ENCODE results near the gene ROR2. TPM values are rescaled to one million over a fixed set of nuclear protein-coding genes. Genes with fewer than 3 reads are reported as not detected.

Gene ROR2
- total RNA-seq, 3 donors from 2014 or later (not counting 1 experiment from before 2014, with no cell fraction given), result 1.7 TPM; not detected in 2

DNA sequence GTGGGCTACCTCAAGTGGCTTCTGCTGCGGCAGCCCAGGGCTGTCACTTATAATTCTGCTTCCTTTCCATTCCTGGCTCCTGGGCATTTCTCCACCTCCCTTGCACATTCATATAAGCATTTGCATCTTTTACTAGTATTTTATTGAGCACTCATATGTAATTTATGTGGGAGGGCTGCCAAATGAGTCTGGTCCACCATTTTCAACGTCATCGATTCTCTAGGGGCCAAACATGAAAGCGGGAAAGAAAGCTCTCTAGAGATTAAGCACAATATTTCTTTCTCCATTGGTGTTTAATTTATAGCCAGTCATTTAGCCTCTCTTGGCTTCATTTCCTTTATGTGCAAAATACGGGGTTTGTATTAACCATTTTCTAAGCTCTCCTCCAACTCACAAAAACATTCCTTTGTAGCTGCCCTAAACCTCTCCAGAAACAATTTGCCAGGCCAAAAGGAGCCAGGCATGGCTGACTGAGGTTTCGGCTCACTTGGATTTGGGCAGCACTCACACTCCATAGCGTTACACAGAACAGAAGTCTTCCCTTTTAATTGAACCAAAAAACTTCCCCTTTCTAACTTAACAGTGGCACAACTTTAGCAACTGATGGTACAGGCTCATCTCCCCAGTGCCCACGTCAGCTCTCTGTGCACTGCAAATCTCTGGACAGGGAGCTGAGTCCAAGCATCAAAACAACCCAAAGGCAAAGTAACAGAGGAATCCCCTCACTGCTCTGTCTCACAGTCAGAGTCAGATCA lies 183.5 kb downstream of the ROR2 start:
- intact Hi-C loops (cut with micrococcal nuclease), result no loop called here
- Mint-ChIP-seq H3K27ac (no peak overlapping the region), H3K4me3 (no peak overlapping the region), H3K4me1 (no peaks in the 10 kb centered on the region), H3K36me3 (no peaks in the 10 kb centered on the region), H3K27me3 (ENCODE audit: low read depth in 2 of 2) (peaks cover 29 to 45% of the 10 kb centered on the region in 2 donors), H3K9me3 (no peaks in the 10 kb centered on the region)
- H3K27me3 ChIP-seq (ENCODE audit: control insufficient read depth, insufficient read depth, low read length), result peaks cover 10% of the 10 kb centered on the region
- 26% methylated on average over 8 of the region's 8 CpGs for WGBS (ENCODE audit: insufficient coverage)
- no peak overlapping the region for H3K4me3 ChIP-seq (ENCODE audit: low read length)
- TF ChIP-seq, protein P1, sequence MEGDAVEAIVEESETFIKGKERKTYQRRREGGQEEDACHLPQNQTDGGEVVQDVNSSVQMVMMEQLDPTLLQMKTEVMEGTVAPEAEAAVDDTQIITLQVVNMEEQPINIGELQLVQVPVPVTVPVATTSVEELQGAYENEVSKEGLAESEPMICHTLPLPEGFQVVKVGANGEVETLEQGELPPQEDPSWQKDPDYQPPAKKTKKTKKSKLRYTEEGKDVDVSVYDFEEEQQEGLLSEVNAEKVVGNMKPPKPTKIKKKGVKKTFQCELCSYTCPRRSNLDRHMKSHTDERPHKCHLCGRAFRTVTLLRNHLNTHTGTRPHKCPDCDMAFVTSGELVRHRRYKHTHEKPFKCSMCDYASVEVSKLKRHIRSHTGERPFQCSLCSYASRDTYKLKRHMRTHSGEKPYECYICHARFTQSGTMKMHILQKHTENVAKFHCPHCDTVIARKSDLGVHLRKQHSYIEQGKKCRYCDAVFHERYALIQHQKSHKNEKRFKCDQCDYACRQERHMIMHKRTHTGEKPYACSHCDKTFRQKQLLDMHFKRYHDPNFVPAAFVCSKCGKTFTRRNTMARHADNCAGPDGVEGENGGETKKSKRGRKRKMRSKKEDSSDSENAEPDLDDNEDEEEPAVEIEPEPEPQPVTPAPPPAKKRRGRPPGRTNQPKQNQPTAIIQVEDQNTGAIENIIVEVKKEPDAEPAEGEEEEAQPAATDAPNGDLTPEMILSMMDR (IDR thresholded peaks at IDR 0.05), result no peak
- H3K27ac ChIP-seq (ENCODE audit: low read length), result no peak overlapping the region
- ATAC-seq (no peak), DNase-seq (no peak)
- no peaks in the 10 kb centered on the region for H3K4me1 ChIP-seq (ENCODE audit: control insufficient read depth, insufficient read depth, low read length)
- no peaks in the 10 kb centered on the region for H3K9me3 ChIP-seq (ENCODE audit: control insufficient read depth, insufficient read depth, low read length)
- H3K36me3 ChIP-seq (ENCODE audit: control insufficient read depth, insufficient read depth, low read length), result no peaks in the 10 kb centered on the region

DNA sequence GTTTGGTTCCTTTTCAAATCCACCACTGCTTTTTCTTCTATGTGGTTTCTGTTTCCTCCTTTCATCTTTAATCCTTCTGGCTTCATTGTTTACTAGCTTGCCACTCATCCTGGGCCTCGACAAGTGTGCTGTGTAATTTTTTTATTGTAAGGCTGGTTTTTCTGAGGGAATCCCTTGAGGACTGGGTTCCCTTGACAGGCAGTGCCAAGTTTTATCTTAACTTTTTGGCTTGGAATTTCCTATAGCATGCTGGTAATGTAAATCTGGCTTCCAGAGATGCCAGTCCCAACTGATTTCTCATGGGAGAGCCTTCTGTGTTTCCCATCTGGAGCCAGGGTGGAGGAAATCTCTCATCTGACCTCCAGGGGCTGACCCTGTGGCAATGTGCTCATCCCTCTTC lies 184.7 kb downstream of the ROR2 start:
- DNase-seq (no peak), ATAC-seq (no peak)
- Mint-ChIP-seq H3K4me1 (no peaks in the 10 kb centered on the region), H3K9me3 (no peaks in the 10 kb centered on the region), H3K36me3 (no peaks in the 10 kb centered on the region), H3K27me3 (ENCODE audit: low read depth in 2 of 2) (peaks cover 29 to 45% of the 10 kb centered on the region in 2 donors), H3K27ac (no peak overlapping the region), H3K4me3 (no peak overlapping the region)
- TF ChIP-seq, protein P1 (IDR thresholded peaks at IDR 0.05), result no peak
- no peaks in the 10 kb centered on the region for H3K36me3 ChIP-seq (ENCODE audit: control insufficient read depth, insufficient read depth, low read length)
- intact Hi-C loops (cut with micrococcal nuclease), result no loop called here
- no peak overlapping the region for H3K4me3 ChIP-seq (ENCODE audit: low read length)
- H3K27me3 ChIP-seq (ENCODE audit: control insufficient read depth, insufficient read depth, low read length), result peaks cover 10% of the 10 kb centered on the region
- 14% methylated on average over 1 of the region's 1 CpG for WGBS (ENCODE audit: insufficient coverage)
- no peaks in the 10 kb centered on the region for H3K4me1 ChIP-seq (ENCODE audit: control insufficient read depth, insufficient read depth, low read length)
- H3K9me3 ChIP-seq (ENCODE audit: control insufficient read depth, insufficient read depth, low read length), result no peaks in the 10 kb centered on the region
- no peak overlapping the region for H3K27ac ChIP-seq (ENCODE audit: low read length)

DNA sequence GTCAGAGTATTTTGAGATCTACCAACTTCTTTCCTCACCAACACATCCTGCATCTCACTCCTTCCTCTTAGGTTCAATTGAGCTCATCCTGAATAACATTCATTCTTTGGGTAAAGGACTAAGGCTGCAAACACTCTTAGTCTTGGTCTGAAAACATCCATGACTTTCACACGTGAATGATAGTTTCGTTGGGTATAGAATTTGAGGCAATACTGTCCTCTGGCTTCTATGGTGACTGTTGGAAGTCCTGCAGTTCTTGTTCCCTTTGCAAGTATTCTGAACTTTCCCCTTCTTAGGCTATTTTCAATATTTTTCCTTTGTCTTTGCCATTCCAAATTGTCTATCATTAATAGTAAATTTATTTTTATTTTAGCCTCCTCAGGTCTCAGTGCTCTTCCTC lies 185.4 kb downstream of the ROR2 start:
- Mint-ChIP-seq H3K9me3 (no peaks in the 10 kb centered on the region), H3K27ac (no peak overlapping the region), H3K36me3 (no peaks in the 10 kb centered on the region), H3K4me3 (no peak overlapping the region), H3K4me1 (no peaks in the 10 kb centered on the region), H3K27me3 (ENCODE audit: low read depth in 2 of 2) (peaks cover 23 to 45% of the 10 kb centered on the region in 2 donors)
- Histone ChIP-seq H3K27ac (ENCODE audit: low read length) (no peak overlapping the region), H3K27me3 (ENCODE audit: control insufficient read depth, insufficient read depth, low read length) (peaks cover 10% of the 10 kb centered on the region), H3K4me3 (ENCODE audit: low read length) (no peak overlapping the region), H3K36me3 (ENCODE audit: control insufficient read depth, insufficient read depth, low read length) (no peaks in the 10 kb centered on the region), H3K9me3 (ENCODE audit: control insufficient read depth, insufficient read depth, low read length) (no peaks in the 10 kb centered on the region), H3K4me1 (ENCODE audit: control insufficient read depth, insufficient read depth, low read length) (no peaks in the 10 kb centered on the region)
- WGBS (ENCODE audit: insufficient coverage), result 90% methylated on average over 2 of the region's 2 CpGs
- ATAC-seq (no peak), DNase-seq (no peak)
- TF ChIP-seq, protein P1 (IDR thresholded peaks at IDR 0.05), result no peak
- intact Hi-C loops (cut with micrococcal nuclease), result no loop called here

DNA sequence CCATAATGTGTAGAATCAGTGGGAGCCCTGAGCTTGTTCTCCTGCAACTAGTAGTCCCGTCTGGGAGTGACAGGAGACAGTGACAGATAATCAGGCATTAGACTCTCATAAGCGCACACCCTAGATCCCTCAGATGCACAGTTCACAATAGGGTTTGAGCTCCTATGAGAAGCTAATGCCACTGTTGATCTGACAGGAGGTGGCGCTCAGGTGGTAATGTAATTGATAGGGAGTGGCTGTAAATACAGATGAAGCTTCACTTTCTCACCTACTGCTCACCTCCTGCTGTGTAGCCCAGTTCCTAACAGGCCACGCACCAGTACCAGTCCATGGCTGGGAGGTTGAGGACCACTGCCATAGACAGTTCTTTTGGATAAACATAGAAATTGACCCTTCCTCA lies 188.7 kb downstream of the ROR2 start:
- DNase-seq, result no peak
- no peaks in the 10 kb centered on the region for H3K36me3 ChIP-seq (ENCODE audit: control insufficient read depth, insufficient read depth, low read length)
- no peaks in the 10 kb centered on the region for H3K4me1 ChIP-seq (ENCODE audit: control insufficient read depth, insufficient read depth, low read length)
- no peak overlapping the region for H3K27ac Mint-ChIP-seq
- TF ChIP-seq, protein P1 (IDR thresholded peaks at IDR 0.05), result no peak
- no peak for ATAC-seq
- H3K9me3 ChIP-seq (ENCODE audit: control insufficient read depth, insufficient read depth, low read length), result no peaks in the 10 kb centered on the region
- intact Hi-C loops (cut with micrococcal nuclease), result no loop called here
- peaks cover 10% of the 10 kb centered on the region for H3K27me3 ChIP-seq (ENCODE audit: control insufficient read depth, insufficient read depth, low read length)
- H3K27ac ChIP-seq (ENCODE audit: low read length), result no peak overlapping the region
- no peak overlapping the region for H3K4me3 ChIP-seq (ENCODE audit: low read length)
- no peaks in the 10 kb centered on the region for H3K9me3 Mint-ChIP-seq
- H3K4me1 Mint-ChIP-seq, result no peaks in the 10 kb centered on the region
- H3K36me3 Mint-ChIP-seq, result no peaks in the 10 kb centered on the region
- H3K27me3 Mint-ChIP-seq (ENCODE audit: low read depth in 2 of 2), result peaks cover 22 to 42% of the 10 kb centered on the region in 2 donors
- WGBS (ENCODE audit: insufficient coverage), result 92% methylated on average over 4 of the region's 4 CpGs
- H3K4me3 Mint-ChIP-seq, result no peak overlapping the region

Measured in natural killer cell (primary cell).